GM19395 (cell line): Measurements from ENCODE around the gene RNASEH2B.

Experiments
- ATAC-seq: cut with Tn5 transposase; IDR thresholded peaks from one replicate; pipeline ENCODE4 v1.9.1; 2021; ENCODE audit warnings: mild to moderate bottlenecking, moderate library complexity; ENCODE audit not compliant: unreplicated experiment

The RNASEH2B gene

DNA sequence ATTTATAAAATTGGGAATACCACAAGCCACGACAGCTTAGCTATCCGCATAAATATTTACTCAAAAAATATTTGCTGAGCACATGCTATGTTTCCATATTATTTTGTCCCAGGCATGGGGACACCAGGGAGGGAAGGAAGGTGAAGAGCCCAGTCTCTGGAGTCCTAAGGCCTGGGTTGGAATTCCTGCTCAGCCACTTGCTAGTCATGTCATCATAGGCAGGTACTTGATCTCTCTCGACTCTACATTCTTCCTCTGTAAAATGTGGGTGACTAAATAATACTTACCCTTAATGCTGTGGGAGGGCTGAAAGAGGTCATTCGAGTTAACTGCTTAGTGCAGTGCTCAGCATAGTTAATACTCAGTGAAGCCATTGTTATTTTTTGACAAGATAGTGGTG lies 4.3 kb upstream of the RNASEH2B start:
- no peak for ATAC-seq

DNA sequence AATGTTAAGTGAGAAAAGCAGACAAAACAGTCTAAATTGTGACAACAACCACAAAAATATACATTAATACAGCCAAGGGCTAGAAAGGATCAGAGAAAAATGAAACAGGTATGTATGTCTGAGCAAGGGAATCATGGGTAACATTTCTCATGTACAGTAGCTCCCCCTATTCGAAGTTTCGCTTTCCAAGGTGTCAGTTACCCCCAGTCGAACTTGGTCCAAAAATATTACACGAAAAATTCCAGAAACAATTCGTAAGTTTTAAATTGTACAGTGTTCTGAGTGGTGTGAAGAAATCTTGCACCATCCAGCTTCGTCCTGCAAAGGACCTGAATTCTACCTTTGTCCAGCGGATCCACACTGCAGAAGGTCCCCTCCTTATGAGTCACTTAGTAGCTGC lies 1.8 kb upstream of the RNASEH2B start:
- no peak for ATAC-seq

DNA sequence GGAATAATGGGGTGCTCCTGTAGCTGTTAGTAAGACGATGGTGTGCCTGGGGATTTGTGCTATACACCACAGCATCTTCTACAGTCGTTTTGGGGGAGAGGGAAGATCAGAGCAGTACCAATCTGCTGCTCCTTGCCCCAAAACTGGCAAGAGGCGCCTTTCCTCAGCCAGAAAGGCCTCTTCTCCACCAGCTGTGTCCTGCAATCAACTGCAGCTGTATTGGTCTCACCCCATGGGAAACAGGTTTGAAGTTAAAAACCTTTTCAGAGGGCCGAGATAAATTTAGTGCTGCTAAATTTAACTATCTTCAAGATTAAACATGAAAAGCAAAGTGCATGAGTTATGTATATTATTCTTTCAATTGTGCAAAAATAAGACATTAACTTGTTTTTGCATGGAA lies 1.2 kb upstream of the RNASEH2B start:
- no peak for ATAC-seq

DNA sequence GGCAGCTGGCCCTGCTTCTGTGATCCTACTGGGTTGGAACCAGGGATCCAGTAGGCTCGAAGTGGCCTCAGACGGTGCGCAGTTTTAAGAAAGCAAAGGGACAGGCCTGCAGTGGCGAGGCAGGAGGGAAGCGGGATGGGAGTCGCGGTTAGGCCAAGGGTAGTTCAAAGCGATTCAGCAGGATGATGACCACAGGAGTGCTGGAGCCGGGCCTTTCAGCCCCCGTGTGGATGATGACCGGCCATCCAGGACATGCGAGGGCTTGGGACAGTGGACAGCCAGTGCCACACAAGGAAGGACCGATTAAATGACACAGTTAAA lies 854 bp downstream of the RNASEH2B start:
- peak; percentile 1 for ATAC-seq

DNA sequence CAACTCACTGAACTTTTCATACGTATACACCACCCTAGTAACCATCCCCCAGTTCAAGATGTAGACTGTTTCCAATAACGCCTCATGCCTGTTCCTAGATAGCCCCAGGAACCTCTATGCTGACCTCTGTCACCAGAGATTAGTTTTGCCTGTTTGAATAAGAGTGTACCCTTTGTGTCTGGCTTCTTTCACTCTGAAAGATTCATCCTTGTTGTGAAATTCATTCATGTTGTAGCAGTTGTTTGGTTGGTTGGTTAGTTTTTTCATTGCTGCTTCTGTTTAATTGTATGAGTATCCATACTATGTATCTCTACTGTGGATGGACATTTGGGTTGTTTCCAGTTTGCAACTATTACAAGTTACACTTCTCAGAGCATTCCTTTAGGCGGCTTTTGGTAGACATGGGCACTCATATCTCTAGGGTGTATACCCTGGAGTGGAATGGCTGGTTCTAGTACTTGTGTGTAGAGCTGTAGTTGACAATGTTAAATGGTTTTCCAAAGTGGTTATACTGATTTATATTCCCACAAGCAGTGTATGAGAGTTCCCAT lies 1.6 kb downstream of the RNASEH2B start:
- no peak for ATAC-seq

DNA sequence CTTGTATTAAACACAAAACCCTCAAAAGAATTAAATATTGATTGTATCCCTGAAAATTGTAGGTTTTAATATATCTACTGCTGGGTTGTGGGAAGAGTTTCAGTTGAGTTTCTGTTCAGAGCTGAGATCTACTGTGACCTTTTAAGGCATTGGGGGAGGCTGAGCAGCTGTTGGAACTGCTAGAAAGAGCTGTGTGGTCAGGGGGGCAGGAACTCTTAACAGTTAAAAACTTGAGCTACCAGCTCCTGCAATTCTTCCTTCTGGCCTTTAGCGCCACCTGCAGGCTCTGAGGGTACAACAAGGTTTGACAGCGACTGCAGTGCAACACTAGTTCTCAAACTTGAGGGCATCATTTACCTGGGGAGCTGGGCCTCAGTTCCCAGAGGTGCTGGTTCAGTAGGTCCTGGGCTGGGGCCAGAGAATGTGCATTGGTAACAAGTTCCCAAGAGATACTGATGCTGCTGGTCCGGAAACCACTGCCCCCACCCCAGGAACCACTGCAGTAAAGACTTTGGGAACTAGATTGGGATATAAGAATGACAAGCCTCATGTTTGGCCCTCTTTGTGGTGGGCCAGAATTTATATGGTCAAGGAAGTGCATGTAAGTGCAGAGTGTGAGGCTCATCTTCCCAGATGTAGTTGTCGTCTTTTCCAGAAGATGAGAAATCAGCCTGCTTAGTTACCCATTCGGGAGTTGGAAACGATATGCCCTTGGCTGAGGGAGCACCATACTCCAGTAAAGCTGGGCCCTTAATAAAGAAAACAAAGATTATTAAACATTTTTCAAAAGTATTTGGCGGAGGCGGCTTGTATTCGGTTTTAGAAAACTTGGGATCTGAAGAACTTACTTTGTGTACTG lies 2.6 kb downstream of the RNASEH2B start:
- ATAC-seq = peak; percentile 55

DNA sequence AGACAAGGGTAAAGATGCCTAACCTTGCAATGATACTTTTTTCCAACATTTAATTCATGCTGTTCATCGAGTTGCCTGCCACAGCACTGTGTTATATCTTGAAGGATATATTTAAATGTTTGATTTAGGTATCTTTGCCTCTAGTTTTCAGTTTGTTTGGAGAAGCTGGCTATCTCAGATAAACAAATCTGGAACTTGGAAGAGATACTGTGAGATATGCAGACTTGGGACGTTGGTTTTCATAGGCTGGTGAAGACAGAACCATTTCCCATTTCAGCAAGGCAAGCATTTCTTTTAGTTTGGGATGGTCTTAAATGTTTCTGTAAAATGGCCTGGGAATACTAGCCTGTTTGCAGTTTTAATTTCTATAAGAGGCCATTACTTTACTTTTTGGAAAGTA lies 3.3 kb downstream of the RNASEH2B start:
- ATAC-seq = no peak

DNA sequence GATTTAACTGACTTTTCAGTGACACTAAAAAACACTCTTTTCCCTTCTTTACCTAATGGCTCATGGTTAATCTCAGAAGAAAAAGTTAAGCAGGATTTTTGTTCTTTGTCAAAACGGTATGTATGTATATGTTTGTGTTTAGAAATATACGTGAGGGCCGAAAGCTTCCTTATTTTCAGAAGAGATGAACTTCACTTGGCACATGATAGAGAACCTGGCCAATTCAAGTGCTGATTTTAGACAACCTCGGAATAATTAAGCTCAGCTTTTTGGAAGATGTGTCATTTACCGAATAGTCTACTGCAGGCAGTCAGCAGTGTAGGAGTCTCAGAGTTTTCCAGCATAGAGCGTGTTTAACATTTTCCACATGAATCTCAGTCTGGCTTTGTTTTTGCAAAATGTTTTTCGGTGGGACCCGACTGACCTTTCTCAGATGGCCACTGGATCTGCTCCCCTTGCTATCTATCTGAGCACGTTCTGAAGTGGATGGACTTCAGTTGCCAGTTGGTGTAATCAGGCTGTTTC lies 4.6 kb downstream of the RNASEH2B start:
- ATAC-seq = no peak

DNA sequence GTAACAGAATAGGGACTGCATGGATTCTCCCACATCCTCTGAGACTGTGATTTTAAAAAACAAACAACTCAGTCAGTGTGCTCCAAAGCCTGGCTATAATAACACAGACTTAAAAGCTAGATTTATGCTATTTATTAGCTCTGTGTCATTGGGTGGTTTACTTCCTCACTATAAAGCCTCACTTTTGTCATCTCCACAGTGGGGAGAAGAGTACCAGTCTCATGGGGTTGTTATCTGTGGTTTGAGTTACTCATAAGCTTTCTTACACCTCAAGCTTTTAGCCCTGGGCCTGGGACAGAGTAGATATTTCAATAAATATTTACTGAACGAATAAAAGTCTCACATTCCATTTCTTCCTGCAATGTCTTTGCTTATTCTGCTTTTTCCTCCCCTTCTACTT lies 5.3 kb downstream of the RNASEH2B start:
- no peak for ATAC-seq

DNA sequence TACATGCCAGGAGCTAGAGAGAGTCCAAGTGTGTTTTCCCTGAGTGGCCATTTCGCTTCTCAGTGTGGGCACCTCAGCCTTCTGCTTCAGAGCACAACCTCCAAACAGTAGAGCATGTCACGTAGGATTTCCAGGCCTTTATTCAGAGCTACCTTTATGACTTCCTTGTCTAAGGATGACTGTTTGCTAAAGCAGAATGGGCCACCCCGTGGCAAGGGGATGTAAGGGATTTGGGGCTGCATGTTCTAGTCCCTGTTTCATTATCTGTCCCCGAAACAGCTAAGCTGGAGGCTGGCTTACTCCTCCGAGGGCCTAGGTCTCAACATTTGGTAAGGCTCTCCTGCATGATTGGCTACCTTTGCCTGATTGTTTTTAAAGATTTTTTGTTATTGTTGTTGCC lies 6.0 kb downstream of the RNASEH2B start:
- ATAC-seq = no peak

DNA sequence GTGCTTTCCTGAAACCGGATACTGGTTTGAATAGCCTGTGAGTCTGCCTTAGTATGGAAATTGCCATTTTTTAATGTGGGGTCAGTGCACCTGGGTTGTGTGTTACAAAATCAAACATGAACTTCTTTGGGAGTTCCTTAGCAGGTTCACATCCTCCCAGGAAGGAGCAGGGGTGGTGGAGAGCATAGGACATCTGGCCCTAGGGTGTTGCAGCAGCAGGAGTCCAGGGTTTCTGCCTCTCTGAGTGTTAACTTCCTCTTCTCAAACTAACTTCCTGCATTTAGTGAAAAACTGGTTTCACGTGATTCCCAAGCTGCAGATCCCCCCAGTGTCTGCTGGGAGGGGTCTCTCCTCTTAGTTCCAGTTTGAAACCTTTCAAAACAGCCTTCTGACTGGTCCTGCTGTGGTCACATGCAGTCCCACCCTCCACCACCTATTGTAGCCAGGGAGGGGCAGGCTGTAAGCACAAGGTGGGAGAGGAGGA lies 7.2 kb downstream of the RNASEH2B start:
- ATAC-seq = peak; percentile 46

DNA sequence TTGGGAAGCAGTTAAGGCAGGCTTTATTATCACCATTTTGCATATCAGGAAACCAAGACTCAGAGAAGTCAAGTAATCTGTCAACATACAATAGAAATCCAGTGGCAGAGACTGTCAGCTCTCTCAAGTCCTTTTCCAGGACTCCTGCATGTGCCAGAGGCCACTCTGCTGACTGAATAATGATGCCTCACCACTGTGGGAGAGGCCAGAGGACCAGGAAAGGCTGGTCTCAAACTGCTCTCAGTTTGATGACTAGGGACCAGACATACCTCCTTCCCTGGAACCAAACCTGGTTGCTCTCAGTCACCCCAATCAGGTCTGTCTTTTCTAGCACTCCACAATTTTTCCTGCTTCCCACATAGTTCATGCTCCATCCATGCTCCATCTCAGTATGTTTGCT lies 8.0 kb downstream of the RNASEH2B start:
- no peak for ATAC-seq

DNA sequence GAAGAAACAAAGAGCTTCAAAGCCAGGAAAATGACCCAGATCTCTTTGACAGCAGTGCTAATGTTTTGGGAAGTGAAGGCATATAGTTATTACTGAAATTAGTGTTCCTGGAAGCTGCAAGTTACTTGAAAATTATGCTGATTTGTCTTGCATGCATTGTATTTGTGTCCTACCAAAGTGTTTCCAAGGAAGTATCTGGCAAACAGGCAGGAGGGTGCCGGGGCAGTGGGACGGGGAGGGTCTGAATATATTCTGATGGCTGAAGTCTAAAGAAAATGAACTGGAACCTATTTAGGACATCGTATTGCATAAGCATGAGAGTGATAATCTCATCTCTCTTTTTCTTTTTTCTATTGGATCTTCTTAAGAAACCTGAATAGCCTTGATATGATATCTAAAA lies 9.0 kb downstream of the RNASEH2B start:
- no peak for ATAC-seq

DNA sequence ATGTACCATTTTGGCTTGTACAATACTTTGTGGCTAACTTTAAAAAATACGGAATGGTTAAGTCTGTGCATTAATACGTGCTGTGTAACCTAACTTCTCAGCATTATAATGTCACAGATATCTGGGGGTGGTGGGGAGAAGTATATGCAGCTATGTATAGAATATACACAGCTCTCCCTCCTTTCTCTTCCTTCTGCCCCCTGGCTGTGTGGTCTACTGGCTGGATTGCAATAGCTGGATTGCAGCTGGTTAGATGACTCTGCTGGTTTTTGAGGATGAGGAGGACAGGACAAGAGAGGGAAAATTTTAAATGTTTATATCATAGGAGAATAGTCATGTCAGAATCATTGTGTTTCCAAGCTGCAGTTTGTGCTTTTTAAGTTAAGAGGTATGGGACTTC lies 9.7 kb downstream of the RNASEH2B start:
- ATAC-seq = no peak

DNA sequence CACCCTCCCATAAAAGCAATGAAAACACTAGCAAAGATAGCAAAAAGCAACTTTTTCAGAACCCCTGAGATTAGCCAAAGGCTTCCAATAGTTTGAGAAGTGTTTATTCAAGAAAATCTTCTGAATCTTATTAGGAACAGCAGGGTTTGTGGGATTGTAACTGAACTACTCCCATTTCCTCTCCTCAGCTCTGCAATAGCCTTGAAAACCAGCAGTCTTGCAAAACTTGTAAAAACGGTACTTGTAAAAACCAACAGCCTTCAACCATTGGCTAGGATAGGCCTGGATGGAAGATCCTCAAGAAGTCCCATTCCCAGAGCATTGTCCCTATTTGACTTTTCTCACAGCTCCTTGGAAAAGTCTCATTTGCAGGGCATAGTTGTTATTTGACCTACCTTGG lies 12.1 kb downstream of the RNASEH2B start:
- no peak for ATAC-seq

DNA sequence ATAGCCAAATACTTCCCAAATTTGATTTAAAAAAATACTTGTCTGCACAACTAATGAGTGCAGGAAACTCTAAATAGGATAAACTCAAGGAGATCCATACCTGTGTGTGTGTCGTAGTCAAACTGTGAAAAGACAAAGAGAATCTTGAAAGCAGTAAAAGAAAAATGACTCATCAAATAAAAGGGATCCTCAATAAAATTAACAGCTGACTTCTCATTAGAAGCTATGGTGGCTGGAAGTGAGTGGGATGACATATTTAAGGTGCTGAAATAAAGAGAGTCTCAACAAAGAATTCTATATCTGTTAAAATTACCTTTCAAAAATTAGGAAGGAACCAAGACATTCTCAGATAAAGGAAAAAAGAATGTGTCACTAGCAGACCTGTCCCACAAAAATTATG lies 13.7 kb downstream of the RNASEH2B start:
- ATAC-seq = no peak

DNA sequence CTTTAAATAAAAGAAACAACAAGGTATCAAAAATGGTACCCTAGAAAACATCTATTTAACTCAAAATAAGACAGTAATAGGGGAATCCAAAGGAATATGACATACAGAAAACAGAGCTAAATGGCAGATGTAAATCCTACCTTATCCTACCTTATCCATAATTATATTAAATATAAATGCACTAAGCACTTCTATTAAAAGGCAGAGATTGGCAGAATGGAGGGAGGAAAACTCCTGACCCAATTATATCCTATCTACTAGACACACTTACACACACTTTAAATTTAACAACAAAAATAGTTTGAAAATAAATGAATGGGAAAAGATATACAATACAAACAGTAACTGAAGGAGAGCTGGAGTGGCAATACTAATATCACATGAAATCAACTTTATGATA lies 14.4 kb downstream of the RNASEH2B start:
- ATAC-seq = no peak

DNA sequence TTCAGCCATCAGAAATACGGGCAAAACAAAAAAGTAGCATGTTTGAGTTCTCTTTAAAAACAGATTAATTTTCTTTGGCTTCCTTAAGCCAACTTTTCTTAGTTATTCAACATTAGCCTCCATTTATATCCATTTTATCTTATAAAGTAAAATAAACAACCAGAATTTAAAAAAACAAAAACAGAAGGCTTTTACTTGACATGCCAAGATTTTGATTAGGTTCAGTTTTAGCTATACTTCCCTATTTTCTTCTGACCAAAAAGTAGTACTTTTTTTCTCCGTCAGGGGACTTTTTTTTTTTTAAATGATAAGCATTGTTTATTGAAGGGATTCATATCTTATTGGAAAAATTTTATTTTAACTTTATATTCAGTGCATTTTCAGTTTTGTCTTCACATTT lies 18.1 kb downstream of the RNASEH2B start:
- no peak for ATAC-seq

DNA sequence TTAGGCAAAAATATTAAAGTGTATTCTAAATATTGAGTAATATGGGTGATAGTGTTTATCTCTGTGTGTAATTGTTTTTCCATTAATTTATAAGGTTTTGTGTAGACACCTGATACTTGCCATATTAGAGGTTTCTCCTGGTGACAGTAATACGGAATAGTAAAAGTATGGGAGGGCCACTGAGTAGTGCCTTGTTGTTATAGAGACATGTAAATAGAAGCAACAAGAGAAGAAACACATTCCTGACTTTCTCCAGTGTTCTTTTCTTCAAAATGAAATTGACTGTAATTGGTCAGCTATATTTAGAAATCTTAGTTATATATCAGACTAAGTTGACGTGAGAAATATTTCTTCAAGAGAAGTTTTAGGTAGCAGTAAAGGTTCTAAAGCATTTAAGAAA lies 18.5 kb downstream of the RNASEH2B start:
- ATAC-seq = no peak

DNA sequence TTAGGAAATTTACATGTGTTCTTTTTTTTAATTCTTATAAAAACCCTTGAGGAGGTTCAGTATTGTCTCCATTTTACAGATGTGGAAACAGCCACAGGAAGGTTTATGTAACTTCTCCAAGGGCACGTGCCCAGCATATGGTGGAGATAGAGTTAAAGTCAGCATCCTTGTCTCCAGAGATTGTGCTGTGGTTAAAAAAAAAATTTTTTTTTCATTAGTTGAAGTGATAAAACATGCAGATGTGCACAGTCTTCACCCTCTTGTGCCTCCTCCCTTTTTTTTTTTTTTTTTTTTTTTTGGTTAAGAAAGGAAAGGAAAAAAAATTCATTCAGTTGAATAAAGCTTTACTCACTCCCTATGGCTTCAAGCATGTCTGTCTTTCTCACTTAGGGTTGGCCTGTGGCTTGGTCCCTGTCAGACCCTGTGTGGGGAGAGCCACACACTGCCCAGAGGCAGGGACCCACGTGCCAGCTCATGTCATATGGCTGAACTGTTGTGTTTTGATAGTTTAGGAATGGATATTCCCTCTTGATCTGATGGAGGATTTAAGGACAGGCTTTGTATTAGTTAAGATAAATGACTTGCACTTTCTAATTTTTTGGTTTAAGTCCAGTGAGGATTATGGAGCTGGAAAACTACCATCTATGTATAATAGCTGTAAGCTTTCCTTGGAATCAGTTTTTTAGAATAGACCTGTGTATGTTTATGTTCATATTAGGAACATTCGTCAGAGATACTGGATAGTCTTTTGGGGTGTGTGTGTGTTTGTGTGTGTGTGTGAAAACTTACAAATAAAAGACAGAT lies 19.3 kb downstream of the RNASEH2B start:
- ATAC-seq = no peak

DNA sequence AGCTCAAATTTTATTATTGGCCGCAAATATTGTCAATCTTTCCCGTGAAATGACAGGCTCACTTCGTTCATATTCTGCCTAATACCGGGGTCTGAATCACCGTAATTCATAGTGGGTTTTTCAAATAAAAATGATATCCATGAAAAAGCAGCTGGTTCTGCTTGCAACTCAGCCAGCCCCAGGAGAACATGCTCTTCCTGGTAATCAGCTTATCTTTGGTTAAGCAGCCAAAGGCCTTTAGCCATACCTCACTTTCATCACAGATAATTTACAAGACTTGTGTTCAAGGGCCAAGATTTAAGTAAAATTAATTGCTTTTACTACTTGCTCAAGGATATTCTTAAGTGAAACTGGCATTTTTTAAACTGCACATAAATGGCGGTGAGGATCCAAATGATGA lies 22.5 kb downstream of the RNASEH2B start:
- ATAC-seq = no peak
